CD4-positive, alpha-beta T cell treated with Interleukin-21 for 1 hour (primary cell): ENCODE results near the gene SELENOM.
"Not testable (repeated sequence)": the region's sequence is repeated elsewhere in the genome, so short reads cannot be mapped to it uniquely, and the experiment has no call there.

Source experiments
- DNase-seq: peaks from one replicate; pipeline ENCODE4 v3.0.0-alpha.2; 2020

The SELENOM gene

GRCh38 chr22:31103899-31104694, 3.3 kb downstream of the SELENOM start:
- DNase-seq: no peak

- no peak for DNase-seq
These were observed 4.3 kb downstream of the SELENOM start for GRCh38 chr22:31103111-31103510.

- no peak for DNase-seq
These were observed 4.8 kb downstream of the SELENOM start for GRCh38 chr22:31102441-31103081.

- DNase-seq: no peak
These were observed 6.4 kb downstream of the SELENOM start for GRCh38 chr22:31100762-31101525.

GRCh38 chr22:31099841-31100761, 7.3 kb downstream of the SELENOM start:
- DNase-seq: no peak

GRCh38 chr22:31099386-31099785, 8.0 kb downstream of the SELENOM start:
- no peak for DNase-seq

GRCh38 chr22:31098632-31099110, 8.7 kb downstream of the SELENOM start:
- no peak for DNase-seq

- no peak for DNase-seq
These were observed 9.3 kb downstream of the SELENOM start for GRCh38 chr22:31097941-31098631.

- not testable (repeated sequence) for DNase-seq
These were observed 9.8 kb downstream of the SELENOM start for GRCh38 chr22:31097539-31097938.

GRCh38 chr22:31096657-31097279, 10.6 kb downstream of the SELENOM start:
- no peak for DNase-seq

GRCh38 chr22:31095637-31096249, 11.6 kb downstream of the SELENOM start:
- DNase-seq: no peak

GRCh38 chr22:31094741-31095140, 12.6 kb downstream of the SELENOM start:
- DNase-seq: no peak

GRCh38 chr22:31094021-31094551, 13.3 kb downstream of the SELENOM start:
- DNase-seq: no peak

GRCh38 chr22:31093086-31093850, 14.1 kb downstream of the SELENOM start:
- DNase-seq: no peak

GRCh38 chr22:31092161-31092560, 15.2 kb downstream of the SELENOM start:
- DNase-seq: no peak

GRCh38 chr22:31091106-31091975, 16.0 kb downstream of the SELENOM start:
- no peak for DNase-seq

GRCh38 chr22:31090217-31091085, 16.9 kb downstream of the SELENOM start:
- no peak for DNase-seq
